ENCODE data around the gene IDI1.
"Not testable (repeated sequence)": the region's sequence is repeated elsewhere in the genome, so short reads cannot be mapped to it uniquely, and the experiment has no call there.

IDI1 gene

DNA sequence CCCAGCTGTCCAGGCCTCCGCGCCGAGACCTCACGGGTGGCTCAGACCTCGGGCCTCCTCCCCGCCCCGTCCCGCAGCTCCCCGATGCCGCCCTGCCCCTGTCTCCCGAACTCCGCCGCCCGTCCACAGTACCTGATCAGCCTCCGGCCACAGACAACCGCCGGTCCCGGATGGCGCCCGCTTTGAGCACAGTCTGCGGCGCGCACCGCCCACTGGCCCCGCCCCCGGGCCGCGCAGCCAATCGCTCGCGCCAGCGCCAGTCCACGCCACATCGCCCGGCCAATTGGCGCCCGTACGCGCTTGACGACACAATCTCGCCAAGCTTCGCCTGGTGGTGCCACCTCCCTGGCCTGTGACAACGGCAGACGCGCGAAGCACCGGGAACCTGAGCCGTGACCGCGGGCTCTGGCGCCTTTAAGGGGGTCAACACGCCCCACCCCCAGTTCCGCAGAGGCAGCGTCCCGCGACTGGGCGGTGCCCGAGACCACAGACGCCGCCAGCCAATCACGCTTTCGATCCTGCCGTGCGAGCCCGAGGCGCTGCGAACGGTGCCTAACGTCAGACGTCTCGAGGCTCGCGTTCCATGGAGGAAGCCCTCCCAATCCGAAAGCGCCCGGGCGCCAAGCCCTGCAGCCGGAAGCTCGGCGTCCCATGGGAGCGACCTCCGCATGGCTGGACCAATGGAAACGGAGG lies at the start of gene IDI1:
IDI1 (minus strand) TSS at position 388 of the 693 bp plus-strand sequence; CDS start at position 272, 116 bp downstream.
- peak; percentile 97 for DNase-seq (ENCODE audit: low spot score)

DNA sequence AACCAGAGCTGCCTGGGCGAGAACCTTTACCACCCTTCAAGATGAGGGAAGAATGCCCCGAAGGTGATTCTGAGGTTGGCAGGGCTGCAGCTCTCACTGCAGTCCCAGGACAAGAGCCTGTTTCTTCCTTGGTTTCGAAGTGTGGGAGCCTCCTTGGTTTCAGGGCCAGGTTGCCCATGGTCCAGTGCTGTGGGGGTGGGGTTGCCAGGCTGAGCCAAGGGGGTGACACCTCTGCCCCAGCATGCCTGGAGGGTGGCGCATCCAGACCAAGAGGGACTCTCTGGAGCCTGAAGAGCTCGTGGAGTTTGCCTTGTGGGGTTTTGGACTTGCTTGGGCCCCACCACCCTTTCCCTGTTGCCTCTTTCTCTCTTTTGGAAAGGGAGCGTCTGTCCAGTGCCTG lies 48.5 kb upstream of the IDI1 start:
- DNase-seq (ENCODE audit: low spot score): no peak

DNA sequence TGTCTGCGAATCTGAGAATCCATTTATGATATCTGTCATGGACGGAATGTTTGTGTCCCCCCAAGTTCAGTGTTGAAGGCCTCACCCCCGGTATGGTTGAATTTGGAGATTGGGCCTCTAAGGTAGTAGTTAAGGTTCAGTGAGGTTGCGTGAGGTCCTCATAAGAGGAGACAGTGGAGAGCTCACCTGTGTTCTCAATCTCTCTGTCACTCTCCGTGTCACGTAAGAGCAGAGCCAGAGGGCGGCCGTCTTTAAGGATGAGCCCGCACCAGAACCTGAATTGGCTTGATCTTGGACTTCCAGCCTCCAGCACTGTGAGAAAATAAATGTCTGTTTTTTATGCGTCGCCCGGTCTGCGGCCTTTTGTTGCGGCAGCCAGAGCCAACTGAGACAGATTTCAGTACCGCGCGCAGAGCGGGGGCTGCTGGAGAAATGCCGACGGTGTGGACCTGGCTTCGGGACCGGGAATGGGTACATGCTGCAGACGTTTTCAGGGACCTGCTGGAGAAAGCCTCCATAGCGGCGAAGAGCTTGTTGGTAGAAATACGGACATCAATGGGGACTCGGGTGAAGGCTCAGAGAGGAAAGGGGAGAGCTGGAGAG lies 47.5 kb upstream of the IDI1 start:
- DNase-seq (ENCODE audit: low spot score): no peak

DNA sequence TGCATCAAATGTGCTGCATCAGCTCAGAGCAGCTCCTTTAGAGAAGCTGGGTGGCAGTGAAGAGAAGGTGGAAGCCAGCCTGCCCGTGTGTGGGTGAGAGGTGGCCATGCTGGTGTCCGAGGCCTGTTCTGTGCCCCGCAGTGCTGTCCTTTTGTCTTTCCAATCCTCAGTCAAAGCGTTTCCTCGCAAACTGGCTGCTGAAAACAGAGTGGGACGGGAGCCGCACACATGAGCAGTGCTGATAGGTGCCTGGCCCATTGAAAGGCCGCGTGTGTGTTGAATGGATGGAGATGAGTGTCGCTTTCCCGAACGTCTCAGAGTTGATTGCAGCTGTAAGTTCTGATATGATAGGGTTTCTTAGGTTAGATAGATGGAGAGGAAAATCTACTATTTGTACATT lies 46.6 kb upstream of the IDI1 start:
- DNase-seq (ENCODE audit: low spot score): no peak

DNA sequence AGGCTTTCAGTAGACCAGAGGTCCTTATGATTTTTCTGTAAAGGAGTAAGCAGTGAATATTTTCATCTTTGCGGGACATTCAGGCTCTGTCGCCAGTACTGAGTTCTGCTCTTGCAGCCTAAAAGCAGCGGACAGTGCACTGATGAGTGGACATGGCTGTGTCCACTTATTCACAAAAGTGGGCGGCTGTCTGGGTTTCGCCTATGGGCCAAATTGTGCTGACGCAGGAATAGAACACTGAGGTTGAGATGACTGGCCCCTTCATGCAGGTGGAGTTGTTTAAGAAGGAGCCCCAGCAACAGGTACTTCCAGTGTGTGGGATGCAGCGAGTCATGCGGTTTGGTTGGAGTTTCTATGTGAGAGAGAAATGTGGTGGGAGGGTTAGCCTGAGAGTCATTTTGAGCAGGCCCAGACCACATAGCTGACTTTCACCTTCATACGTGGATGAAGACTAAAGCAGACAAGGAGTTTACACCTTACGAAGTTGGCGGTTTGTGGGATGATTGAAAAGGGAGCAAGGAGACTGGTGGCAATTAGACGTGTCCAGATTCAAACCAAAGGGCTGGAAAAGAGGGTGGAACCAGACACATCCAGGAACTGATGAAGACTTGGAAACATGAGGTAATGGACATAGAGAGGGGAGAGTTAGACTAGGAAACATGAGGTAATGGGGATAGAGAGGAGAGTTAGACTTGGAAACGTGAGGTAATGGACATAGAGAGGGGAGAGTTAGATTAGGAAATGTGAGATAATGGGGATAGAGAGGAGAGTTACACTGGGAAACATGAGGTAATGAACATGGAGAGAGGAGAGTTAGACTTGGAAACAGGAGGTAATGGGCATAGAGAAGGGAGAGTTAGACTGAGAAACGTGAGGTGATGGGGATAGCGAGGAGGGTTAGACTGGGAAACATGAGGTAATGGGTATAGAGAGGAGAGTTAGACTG lies 45.5 kb upstream of the IDI1 start:
- no peak for DNase-seq (ENCODE audit: low spot score)

DNA sequence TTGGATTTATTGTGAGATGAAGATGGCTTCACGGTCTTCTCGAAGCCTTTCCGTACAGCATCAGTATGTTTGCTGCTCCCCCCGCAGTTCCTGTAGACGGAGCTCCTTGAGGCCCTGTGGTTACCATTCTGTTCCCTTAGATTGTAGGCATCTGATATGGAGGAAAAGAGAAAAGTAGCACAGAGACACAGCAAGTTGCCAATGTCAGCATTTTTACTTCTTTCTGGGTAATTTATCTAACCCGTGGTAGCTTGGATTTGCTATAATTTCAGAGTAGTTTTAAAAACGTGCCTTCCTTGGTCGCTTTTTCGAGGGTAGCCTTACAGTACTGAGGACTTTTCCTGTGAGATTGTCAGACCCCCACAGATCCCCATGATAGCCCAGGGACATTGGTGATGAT lies 44.8 kb upstream of the IDI1 start:
- DNase-seq (ENCODE audit: low spot score): no peak

DNA sequence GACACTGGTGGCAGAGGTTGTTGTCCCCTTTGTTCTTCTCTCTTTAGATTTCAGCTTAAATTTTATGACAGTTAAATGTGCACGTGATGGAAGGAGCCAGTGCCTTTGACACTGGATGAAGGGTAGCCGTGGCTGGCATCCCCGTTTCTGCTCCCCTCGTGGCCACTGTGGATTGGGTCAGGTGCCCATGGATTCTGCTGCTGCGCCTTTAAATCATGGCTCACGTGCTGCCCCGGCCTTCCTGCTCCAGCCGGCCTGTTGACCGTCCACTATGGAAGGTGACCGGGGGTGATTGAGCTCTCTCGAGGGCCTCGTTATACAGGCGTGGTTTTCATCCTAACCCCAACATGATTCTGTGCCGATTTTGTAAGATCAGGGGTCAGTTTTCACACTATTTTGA lies 41.8 kb upstream of the IDI1 start:
- no peak for DNase-seq (ENCODE audit: low spot score)

DNA sequence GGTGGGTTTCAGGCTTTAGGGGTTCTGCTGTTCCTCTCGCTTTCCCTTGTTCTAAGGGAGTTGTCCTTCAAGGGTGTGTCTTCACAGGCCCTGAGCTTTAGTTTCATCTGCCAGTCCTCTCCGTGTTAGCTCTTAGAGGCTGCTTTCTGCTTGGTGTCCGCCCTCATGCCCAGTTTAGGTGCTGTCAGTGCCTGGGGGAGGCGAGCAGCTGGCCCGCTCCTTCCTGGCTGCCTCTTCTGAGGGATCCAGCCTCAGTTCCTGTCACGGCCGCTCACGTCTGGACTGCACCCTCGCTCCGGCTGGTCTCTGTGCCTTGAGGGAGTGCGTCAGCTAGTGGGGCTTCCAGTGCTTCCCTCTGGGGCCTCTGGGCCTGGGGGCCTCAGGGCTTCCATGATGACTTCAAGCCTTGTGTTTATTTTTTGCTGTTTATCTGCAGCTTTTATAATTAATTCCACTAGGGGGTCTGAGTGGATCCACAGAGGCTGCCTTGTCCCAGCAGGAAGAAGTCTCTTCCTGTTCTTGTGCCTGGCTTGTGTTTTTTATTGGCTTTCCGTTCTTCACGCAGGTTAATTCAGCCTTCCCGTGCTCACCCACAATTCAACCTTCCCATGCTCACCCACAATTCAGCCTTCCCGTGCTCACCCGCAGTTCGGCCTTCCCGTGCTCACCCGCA lies 40.2 kb upstream of the IDI1 start:
- no peak for DNase-seq (ENCODE audit: low spot score)

DNA sequence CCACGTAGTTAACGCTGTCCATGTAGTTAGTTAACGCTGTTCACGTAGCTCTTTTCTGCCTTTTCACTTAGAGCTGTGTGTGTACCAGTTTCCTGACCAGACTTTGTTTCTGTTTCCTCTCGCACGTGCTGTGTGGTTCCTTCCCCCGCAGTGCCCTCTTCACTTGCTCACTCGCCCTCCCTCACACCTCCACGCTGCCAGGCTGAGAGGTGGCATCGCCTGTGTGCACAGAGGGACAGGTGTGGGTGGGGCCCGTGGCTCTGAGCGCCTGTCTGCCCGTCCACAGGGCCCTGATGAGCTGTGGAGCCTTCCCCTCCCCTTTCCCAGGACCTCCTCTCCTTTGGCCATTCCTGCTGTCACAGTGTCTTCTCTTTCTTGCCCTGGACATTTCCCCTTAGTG lies 37.9 kb upstream of the IDI1 start:
- no peak for DNase-seq (ENCODE audit: low spot score)

DNA sequence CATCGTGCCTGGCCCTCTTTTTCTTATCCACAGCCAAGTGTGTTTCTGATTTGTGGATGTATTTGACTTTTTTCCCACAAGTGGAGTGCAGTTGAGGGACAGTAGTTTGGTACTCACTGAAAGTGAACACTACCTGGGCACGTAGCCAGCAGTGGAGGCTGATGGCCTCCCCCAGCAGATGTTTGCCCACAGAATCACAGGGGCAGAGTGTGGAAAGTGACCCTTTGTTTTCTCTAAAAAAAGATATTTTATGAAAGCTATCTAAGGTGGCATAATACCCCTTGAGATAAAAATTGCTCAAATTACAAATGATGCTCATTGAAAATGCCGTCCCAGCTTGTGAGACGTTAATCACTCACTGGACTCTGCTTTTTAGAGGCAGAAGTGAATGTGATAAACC lies 36.3 kb upstream of the IDI1 start:
- DNase-seq (ENCODE audit: low spot score): no peak

DNA sequence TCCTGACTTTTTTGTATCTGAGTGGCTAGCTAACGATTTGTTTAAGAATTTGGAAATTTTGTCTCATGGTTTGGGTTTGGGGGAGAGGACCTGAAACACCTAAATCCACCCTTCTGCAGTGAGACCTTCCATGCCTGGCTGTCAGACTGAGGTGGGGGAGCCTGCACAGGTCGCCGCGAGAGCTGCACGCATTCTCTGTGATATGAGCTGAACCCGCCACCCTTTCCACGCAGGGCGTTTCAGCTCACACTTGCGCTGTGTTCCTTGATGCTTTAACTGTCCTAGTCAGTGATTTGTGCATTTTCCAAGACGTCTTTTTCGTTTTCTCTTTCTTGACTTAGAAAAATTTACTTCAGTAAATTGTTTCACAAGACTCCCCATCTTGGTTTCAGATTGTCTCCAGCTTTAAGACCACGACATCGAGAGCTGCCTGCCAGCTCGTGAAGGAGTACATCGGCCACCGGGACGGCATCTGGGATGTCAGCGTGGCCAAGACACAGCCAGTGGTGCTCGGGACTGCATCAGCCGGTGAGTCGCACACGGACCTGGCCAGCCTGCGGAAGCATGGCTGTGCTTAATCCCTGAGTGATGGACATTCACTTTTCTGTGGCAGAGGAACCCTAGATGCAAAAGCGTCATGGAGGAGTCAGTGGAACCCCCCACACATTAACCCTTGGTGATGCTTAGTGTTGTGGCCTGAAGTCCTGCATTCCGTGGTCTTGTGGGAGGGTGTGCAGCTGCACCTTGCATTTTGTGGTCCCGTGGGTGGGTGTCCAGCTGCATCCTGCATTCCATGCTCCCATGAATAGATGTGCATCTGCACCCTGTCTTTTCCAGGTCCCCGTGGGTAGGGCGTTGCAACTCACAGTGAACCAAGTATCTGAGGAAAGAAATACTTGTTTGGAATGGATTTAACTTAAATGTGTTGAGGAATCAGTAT lies 35.4 kb upstream of the IDI1 start:
- DNase-seq (ENCODE audit: low spot score): no peak

DNA sequence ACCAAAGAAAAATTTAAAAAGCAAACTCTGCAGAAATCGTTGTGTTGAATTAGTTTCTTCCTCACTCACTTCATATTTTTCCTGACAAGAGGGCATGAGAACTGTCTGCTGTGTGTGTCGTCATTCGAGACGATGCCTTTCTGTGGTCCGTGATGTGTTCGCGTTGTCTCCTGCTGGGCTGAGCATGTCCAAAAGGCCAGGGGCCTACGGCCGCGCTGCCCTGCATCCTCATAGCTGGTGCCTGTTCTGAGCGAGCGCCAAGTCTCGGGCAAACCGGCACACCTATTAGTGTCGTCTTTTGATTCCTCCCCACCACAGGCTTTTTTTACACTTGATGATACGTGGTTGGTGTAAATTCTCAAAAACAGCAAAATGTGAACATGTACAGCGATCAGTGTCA lies 34.7 kb upstream of the IDI1 start:
- no peak for DNase-seq (ENCODE audit: low spot score)

DNA sequence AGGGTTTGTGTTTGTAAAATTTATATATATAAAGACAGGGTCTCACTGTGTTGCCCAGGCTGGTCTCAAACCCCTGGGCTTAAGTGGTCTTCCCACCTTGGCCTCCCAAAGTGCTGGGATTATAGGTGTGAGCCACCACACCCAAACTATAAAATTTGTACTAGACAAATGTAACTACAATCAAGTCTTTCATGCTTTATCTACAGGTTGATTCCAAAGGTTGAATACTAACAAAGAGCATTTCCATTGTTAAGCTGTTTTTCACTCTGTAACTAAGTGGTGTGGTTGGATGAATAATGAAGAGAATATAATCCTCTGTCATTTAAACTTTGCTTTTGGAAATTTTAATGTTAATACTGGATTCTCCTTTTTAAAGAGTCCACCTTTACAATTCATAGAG lies 29.7 kb upstream of the IDI1 start:
- no peak for DNase-seq (ENCODE audit: low spot score)

DNA sequence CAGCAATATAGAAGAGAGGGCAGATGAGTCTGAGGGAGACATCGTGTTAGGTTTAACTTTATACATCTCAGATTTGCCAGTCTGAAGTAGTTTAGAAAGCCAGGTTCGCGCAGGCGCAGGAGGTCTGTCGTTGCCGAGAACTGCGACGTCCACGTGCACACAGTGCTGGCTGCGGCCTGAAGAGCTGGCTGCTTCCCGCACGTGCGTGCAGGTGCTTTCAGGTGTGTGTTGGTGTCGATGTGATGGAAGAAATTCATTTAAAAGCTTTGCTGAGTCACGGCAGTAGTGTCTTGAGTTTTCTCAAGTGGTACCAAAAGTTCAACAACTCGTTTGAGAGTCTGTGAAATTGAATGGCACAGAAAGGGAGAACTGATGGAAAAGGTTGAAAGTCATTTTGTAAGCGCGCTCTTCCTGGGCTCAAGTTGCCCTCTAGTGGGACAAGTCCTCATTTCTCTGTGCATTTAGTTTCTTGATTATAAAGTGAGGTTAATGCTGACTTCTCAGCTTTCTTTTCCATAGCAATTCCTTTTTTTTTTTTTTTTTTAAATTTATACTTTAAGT lies 25.9 kb upstream of the IDI1 start:
- no peak for DNase-seq (ENCODE audit: low spot score)

DNA sequence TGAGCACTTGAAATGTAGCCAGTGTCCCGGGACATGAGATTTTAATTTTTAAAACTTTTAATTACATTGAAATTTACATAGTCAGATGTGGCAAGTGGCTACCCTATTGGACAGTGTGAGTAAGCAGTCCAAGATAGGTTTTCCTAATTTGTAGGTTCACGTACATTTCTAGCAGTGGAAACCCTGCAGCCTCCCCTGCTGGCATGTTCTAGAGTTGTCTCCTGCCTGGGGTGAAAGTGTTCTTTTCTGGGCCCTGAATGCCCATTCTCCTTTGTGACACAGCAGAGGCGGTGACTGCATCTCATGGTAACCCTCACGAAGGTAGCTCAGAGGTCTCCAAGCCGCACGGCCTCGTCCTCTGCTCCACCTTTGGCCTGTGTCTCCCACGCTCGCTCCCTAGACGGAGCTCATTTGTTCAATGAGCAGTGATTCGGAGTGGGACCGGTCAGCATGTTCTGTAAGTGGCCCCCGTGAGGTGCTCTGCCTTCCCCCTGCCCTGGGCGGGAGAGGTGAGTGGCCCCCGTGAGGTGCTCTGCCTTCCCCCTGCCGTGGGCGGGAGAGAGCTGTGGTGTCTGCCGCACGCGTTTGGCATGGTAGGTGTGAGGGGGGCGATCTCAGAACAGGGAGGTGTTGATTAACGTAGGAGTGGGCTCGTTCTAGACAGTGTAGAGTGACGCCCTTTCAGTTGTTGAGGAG lies 25.3 kb upstream of the IDI1 start:
- no peak for DNase-seq (ENCODE audit: low spot score)

DNA sequence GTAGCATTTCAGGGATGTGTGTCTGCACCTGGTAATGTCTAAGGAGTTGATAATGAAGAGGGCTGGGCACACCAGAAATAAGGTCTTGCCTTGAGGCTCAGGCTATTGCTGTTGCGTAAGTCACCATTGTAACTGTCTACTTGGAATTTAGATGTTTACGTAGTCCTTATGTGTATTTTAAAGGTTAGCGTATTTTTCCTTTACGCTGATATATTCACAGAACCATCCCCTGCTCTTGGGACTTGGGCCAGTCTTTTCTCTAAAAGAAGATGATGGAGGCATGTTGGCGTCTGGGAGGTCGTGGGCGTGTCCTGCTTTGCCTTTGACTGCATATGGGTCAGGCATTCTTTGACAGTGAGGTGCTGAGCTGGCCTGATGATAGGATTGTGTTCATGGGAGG lies 22.0 kb upstream of the IDI1 start:
- DNase-seq (ENCODE audit: low spot score): no peak

DNA sequence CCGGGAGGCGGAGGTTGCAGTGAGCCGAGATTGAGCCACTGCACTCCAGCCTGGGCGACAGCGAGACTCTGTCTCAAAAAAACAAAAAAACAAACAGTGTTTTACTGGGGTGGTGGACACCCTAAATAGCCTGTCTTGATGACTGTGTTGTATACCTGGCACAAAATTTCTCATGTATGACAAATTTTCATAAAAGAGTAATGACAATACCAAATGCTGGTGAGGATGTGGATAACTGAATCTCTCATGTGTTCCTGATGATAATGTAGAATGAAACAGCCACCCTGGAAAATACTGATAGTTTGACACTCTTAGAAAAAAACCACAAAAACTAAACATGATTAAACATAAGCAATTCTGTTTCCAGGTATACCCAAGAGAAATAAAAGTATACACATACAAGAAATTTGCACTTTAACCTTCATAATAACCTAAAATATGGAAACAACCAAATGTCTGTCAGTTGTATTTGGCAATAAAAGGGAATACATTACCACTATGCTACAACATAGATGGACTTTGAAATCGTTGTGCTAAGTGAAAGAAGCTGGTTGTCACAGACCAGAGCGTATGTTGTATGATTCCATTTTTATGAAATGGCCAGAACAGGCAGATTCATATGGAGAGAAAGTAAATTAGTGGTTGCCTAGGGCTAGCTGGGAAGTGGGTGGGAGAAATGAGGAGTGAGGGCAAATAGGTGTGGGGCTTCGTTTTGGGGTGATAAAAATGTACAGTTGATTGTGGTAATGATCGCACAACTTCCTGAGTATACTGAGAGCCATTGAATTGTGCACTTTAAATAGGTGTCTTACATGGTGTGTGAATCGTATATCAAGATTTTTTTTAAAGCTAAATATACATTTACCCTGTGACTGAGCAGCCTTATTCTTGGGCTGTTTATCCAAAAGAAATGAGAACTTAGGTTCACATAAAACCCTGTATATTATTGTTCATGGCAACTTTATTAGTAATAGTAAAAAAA lies 19.8 kb upstream of the IDI1 start:
- no peak for DNase-seq (ENCODE audit: low spot score)

DNA sequence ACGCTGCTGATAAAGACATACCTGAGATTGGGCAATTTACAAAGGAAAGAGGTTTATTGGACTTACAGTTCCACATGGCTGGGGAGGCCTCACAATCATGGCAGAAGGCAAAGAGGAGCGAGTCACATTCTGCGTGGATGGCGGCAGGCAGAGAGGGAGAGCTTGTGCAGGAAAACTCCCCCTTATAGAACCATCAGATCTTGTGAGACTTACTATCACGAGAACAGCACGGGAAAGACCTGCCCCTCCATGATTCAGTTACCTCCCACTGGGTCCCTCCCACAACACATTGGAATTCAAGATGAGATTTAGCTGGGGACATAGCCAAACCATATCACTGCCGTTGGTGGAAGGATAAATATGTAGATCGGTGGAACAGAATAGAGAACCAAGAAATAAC lies 17.8 kb upstream of the IDI1 start:
- not testable (repeated sequence) for DNase-seq (ENCODE audit: low spot score)

DNA sequence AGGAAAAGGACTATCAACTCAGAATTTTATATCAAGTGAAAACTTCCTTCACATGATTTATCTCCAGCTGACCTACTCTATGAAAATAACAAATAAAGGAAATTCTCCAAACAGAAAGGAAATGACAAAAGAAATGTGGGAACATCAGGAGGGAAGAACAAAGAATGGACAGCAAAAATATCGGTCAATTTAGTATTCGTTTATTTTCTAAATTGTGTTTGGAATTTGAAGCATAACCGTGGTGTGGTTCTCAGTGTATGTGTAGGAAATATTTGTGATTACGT lies 16.0 kb upstream of the IDI1 start:
- no peak for DNase-seq (ENCODE audit: low spot score)
